Astrocyte of the cerebellum (primary cell): ENCODE data around the gene DEFB121.

ENCODE experiments used
- DNase-seq: peaks from one replicate; pipeline ENCODE4 v3.0.0-alpha.2; 2011; ENCODE audit warnings: low read depth
- H3K4me3 ChIP-seq: 2 replicates; pipeline ENCODE4 v1.5.1; 2011; ENCODE audit warnings: mild to moderate bottlenecking, low read depth, low read length, moderate library complexity
- in situ Hi-C: cut with HindIII; loops from 2 replicates; pipeline ENCODE4 v1.10.0; 2017; ENCODE audit warnings: low sequenced_read_pairs
- TF ChIP-seq, protein P1 (sequence below): IDR thresholded peaks from 2 replicates; pipeline ENCODE4 v1.5.1; 2012; ENCODE audit warnings: low read length, low read depth, moderate library complexity, mild to moderate bottlenecking; ENCODE audit errors: missing control alignments

DEFB121 gene, protein sequence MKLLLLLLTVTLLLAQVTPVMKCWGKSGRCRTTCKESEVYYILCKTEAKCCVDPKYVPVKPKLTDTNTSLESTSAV

DNA sequence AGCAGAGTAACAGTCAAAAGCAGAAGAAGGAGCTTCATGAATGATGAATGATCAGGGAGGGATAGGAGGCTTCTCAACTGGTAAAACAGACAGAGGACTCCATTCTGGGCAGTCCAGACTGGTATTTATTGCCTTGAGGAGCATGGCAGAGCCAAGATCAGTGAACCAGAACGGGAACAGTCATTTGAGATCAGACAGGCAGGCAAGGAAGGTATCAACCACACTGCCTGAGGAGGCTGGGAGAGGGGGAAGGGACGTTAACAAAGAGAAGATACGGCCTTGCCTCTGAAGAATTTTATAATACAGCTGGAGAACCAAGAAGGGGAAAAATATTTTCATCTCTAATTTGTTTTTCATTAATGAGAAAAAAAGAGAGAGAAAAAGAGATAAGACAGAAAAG, at the start of gene DEFB121:
Gene DEFB121, minus strand, starts transcription at position 101 of the 400 bp plus-strand sequence. Its CDS starts 63 bp downstream, at position 38.
- TF ChIP-seq, protein P1, sequence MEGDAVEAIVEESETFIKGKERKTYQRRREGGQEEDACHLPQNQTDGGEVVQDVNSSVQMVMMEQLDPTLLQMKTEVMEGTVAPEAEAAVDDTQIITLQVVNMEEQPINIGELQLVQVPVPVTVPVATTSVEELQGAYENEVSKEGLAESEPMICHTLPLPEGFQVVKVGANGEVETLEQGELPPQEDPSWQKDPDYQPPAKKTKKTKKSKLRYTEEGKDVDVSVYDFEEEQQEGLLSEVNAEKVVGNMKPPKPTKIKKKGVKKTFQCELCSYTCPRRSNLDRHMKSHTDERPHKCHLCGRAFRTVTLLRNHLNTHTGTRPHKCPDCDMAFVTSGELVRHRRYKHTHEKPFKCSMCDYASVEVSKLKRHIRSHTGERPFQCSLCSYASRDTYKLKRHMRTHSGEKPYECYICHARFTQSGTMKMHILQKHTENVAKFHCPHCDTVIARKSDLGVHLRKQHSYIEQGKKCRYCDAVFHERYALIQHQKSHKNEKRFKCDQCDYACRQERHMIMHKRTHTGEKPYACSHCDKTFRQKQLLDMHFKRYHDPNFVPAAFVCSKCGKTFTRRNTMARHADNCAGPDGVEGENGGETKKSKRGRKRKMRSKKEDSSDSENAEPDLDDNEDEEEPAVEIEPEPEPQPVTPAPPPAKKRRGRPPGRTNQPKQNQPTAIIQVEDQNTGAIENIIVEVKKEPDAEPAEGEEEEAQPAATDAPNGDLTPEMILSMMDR = no peak
- in situ Hi-C loops = no loop called here
- DNase-seq = no peak
- no peak within 1 kb of the TSS for H3K4me3 ChIP-seq

DNA sequence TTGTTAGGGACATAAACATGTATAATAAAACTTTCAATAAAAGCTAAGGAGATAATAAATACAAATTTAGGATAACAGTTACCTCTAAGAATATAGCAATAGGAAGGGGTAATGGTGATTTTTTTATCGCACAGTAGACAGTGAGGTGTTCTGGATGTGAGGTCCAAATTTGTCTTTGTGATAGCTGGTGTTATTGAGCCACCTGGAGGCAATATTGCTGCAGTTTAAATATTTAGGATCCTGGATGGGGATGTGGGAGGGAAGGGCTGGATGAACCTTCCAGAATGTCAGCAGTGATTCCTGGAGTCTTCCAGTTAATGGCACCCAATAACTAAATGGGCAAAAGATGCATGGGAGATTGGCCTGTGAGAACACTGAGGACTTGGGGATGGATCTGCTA, 48.3 kb upstream of the DEFB121 start:
- no peak overlapping the region for H3K4me3 ChIP-seq
- in situ Hi-C loops = no loop called here
- TF ChIP-seq, protein P1 = no peak
- no peak for DNase-seq

DNA sequence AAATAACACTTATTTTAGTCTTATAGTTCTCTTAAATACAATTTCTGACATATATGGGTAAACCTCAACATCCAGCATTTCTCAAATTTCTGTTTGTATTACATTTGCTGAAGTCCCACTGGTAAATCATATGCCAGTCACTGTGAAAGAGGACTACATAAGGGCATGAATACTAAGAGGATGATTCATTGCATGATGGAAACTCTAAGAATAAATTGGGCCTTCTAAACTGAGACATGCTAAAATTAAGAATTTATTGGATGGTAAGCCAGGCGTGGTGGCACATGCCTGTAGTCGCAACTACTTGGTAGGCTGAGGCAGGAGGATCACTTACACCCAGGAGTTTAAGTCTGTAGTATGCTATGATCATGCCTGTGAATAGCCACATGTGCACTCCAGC, 46.6 kb upstream of the DEFB121 start:
- TF ChIP-seq, protein P1 = no peak
- in situ Hi-C loops = no loop called here
- no peak overlapping the region for H3K4me3 ChIP-seq
- no peak for DNase-seq

DNA sequence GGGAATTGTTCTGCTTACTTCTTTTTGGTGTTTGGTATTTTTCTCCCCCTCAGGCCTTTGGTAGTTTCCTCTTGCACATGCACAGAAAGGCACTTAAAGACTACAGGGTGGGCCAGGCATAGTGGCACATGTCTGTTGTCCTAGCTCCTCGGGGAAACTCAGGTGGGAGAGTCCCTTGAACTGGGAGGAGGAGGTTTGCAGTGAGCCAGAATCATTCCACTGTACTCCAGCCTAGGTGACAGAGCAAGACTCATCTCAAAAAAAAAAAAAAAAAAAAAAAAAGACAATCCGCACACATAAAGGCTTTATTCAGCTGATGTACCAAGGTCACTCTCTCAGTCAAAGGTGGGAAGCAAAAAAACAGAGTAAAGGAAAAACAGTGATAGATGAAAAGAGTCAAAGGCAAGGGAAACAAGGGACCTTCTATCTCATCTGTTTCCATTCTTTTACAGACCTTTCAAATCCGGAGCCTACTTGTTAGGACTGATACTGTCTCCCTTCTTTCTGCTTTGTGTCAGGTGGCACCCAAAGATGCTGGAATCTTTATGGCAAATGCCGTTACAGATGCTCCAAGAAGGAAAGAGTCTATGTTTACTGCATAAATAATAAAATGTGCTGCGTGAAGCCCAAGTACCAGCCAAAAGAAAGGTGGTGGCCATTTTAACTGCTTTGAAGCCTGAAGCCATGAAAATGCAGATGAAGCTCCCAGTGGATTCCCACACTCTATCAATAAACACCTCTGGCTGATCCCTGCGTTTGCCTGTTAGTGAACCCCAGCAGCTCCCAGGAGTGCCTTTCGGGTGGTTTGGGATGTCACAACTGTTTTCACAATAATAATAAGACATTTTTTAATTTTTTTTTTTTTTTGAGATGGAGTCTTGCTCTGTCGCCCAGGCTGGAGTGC, 43.7 kb upstream of the DEFB121 start:
- in situ Hi-C loops = no loop called here
- no peak for DNase-seq
- H3K4me3 ChIP-seq = no peak overlapping the region
- TF ChIP-seq, protein P1 = no peak

DNA sequence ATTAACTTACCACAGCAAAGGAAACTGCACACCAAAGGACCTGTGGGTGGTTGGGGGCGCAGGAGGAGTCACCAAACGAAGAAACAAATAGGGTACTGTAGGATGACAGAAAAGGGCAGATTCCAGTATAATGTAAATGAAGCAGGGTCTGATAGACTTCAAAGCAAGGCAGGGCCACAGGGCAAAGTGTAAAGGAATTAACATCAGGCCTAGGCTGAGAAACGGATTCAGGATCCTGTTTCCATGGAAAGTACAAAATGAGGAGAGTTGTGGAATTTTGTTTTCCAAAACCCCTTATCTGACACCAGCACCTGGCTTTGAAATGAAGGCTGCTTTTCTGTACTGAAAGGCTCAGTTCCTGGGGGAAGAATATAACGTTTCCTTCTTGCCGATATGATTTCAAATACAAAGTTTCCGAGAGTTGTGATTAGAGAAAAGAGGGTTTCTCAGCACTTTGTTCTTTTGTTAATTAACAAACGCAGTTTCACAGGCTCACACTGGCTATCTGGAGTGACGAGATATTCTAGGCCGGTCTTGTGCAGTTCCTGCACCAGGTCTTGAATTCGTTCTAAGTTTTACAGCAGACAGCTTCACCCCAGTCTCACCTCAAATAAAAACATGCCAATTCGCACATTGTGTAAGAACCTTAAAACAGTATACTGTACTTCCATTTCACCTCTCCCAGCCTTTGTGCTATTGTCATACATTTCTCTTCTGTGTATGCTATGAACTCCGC, 40.2 kb upstream of the DEFB121 start:
- no peak overlapping the region for H3K4me3 ChIP-seq
- TF ChIP-seq, protein P1 = no peak
- DNase-seq = no peak
- in situ Hi-C loops = no loop called here

DNA sequence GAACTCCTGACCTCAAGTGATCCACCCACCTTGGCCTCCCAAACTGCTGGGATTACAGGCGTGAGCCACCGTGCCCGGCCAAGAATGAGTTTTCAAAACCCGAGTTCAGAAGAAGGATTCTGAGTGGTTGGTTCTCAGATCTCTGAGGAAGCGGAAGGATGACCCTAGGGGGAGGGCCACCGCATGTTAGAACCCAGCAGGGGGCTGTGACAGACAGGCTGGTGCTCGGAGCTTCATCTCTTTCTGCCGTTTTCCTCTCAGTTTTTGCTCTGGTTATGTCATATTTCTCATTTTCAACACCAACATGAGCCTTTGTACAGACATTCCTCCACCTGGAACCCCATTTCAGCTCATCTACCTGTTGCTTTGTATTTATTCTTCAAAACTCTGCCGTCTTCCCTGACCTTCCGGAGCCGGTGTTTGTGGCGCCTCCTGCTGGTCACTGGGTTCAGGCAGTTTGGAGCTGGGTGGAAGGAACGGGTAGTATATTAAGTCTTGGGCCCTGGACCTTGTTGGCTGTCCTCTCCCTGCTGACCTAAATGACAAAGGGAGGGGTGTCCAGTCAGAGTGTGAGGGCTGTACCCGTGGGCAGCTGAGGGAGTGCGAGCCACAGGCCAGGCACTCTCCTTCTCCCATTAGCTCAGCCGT, 34.1 kb upstream of the DEFB121 start, which contains the start of gene DEFB123:
Gene DEFB123, plus strand, starts transcription at position 621 of the 648 bp plus-strand sequence. CDS start 67 bp downstream, outside the sequence.
- DNase-seq = no peak
- in situ Hi-C loops = no loop called here
- H3K4me3 ChIP-seq = no peak within 1 kb of the TSS
- TF ChIP-seq, protein P1 = no peak
